Thoracic aorta (tissue), 2 donors: ENCODE data around the gene EXOC4. TPM values are rescaled to one million over a fixed set of nuclear protein-coding genes. Genes with fewer than 3 reads are reported as not detected.

ENCODE experiments used
- ATAC-seq: fragments of 150-250 bp; one replicate; pipeline ENCODE4 v1.8.0; 2017; ENCODE audit warnings: low read depth; ENCODE audit not compliant: insufficient number of reproducible peaks, low FRiP score
- DNase-seq: peaks from one replicate; pipeline ENCODE4 v3.0.0-alpha.2; 2020; ENCODE audit warnings: low spot score
- H3K27ac ChIP-seq, 2 donors: fragments of 200-600 bp; sonication (generic); 1 replicate in 1 of 2; 2 replicates in 1 of 2; pipeline ENCODE4 v1.5.1; 2016; ENCODE audit warnings: mild to moderate bottlenecking in 2 of 2, moderate library complexity in 2 of 2
- H3K27me3 ChIP-seq: fragments of 200-600 bp; sonication (generic); replicated peaks from 2 replicates; pipeline ENCODE4 v1.6.0; 2016; ENCODE audit warnings: mild to moderate bottlenecking; ENCODE audit not compliant: insufficient read depth
- H3K36me3 ChIP-seq: fragments of 200-600 bp; sonication (generic); one replicate; pipeline ENCODE4 v1.5.1; 2016
- H3K4me1 ChIP-seq, 2 donors: fragments of 200-600 bp; sonication (generic); 1 replicate in 1 of 2; 2 replicates in 1 of 2; pipeline versions ENCODE4 v1.5.1 to v1.6.0; 2016; ENCODE audit warnings: low read depth in 2 of 2, mild to moderate bottlenecking in 1 of 2; ENCODE audit not compliant: control insufficient read depth in 1 of 2
- H3K4me3 ChIP-seq: fragments of 200-600 bp; sonication (generic); 2 replicates; pipeline ENCODE4 v1.5.1; 2016; ENCODE audit warnings: mild to moderate bottlenecking
- H3K9me3 ChIP-seq: fragments of 200-600 bp; sonication (generic); 2 replicates; pipeline ENCODE4 v1.5.1; 2016
- CTCF ChIP-seq: fragments of 200-600 bp; sonication (generic); IDR thresholded peaks from one replicate; pipeline ENCODE4 v1.5.1; 2019; ENCODE audit warnings: antibody characterized with exemption
- total RNA-seq, 2 donors: library from RNA; depleted of rRNA; stranded (reverse); fragments of >200 nt; gene quantifications; one replicate each; pipeline versions ENCODE4 v1.1.0 to v1.2.3, GENCODE V29; 2016

EXOC4 gene
- total RNA-seq, 2 donors from 2014 or later = 65.3 to 72.8 TPM

GRCh38 chr7:133372337-133372736, 119.5 kb downstream of the EXOC4 start:
- Histone ChIP-seq H3K27ac (no peak overlapping the region), H3K36me3 (peaks cover 2% of the 10 kb centered on the region), H3K27me3 (no peaks in the 10 kb centered on the region), H3K4me3 (no peak overlapping the region), H3K9me3 (no peaks in the 10 kb centered on the region), H3K4me1 (peaks cover 0 to 3% of the 10 kb centered on the region in 2 donors)
- ATAC-seq = no peak
- no peak for TF ChIP-seq CTCF
- DNase-seq = no peak

GRCh38 chr7:133376514-133376913, 123.6 kb downstream of the EXOC4 start:
- no peaks in the 10 kb centered on the region for H3K27me3 ChIP-seq
- H3K36me3 ChIP-seq = peaks cover 2% of the 10 kb centered on the region
- H3K4me1 ChIP-seq = no peaks in the 10 kb centered on the region
- ATAC-seq = no peak
- no peaks in the 10 kb centered on the region for H3K9me3 ChIP-seq
- TF ChIP-seq CTCF = no peak
- no peak overlapping the region for H3K27ac ChIP-seq
- DNase-seq = no peak
- H3K4me3 ChIP-seq = no peak overlapping the region

- DNase-seq = no peak
- Histone ChIP-seq H3K4me3 (no peak overlapping the region), H3K36me3 (no peaks in the 10 kb centered on the region), H3K4me1 (peaks cover 0 to 6% of the 10 kb centered on the region in 2 donors), H3K9me3 (no peaks in the 10 kb centered on the region), H3K27me3 (no peaks in the 10 kb centered on the region), H3K27ac (no peak overlapping the region)
- no peak for TF ChIP-seq CTCF
- no peak for ATAC-seq
Observed at GRCh38 chr7:133381965-133382364, 129.1 kb downstream of the EXOC4 start.

- Histone ChIP-seq H3K27me3 (no peaks in the 10 kb centered on the region), H3K36me3 (no peaks in the 10 kb centered on the region), H3K9me3 (no peaks in the 10 kb centered on the region), H3K4me1 (peaks cover 0 to 15% of the 10 kb centered on the region in 2 donors), H3K4me3 (no peak overlapping the region), H3K27ac (no peak overlapping the region)
- DNase-seq (no peak), ATAC-seq (no peak)
- TF ChIP-seq CTCF = no peak
Observed at GRCh38 chr7:133382775-133383559, 130.1 kb downstream of the EXOC4 start.

GRCh38 chr7:133386205-133386604, 133.3 kb downstream of the EXOC4 start:
- Histone ChIP-seq H3K9me3 (no peaks in the 10 kb centered on the region), H3K4me3 (no peak overlapping the region), H3K27me3 (no peaks in the 10 kb centered on the region), H3K4me1 (peaks cover 0 to 15% of the 10 kb centered on the region in 2 donors), H3K36me3 (no peaks in the 10 kb centered on the region), H3K27ac (no peak overlapping the region)
- DNase-seq (no peak), ATAC-seq (no peak)
- no peak for TF ChIP-seq CTCF
